ENCODE data around the gene GSTA4. TPM values are rescaled to one million over a fixed set of nuclear protein-coding genes. Genes with fewer than 3 reads are reported as not detected.

The GSTA4 gene
- total and polyA plus RNA-seq, 2 experiments from 2014 or later: 19.3 to 29.9 TPM

GRCh38 chr6:52933778-52934177 is 61.3 kb downstream of the GSTA4 start:
- Mint-ChIP-seq H3K27me3 (ENCODE audit: insufficient read depth, low read depth, poor library complexity) (no peaks in the 10 kb centered on the region), H3K36me3 (ENCODE audit: low read depth) (peaks cover 7% of the 10 kb centered on the region; the same call in 2 of the 3 replicates), H3K27ac (no peak overlapping the region), H3K4me1 (peaks cover 7% of the 10 kb centered on the region), H3K9me3 (peaks cover 12% of the 10 kb centered on the region; the same call in 2 of the 3 replicates), H3K4me3 (no peak overlapping the region)
- Histone ChIP-seq H3F3A (replicated peaks; ENCODE audit: low read depth) (no peaks in the 10 kb centered on the region), H3K9me2 (ENCODE audit: insufficient read depth) (0 out of 2 replicates have a peak, but pooled peaks cover 2% of the 10 kb centered on the region), H3K79me2 (replicated peaks; ENCODE audit: insufficient read depth) (no peaks in the 10 kb centered on the region), H3K4me3 (no peak overlapping the region), H2AFZ (no peak overlapping the region), H3K36me3 (ENCODE audit: insufficient read depth) (no peaks in the 10 kb centered on the region), H4K20me1 (replicated peaks; ENCODE audit: insufficient read depth) (no peaks in the 10 kb centered on the region), H3K4me1 (ENCODE audit: insufficient read depth) (0 out of 2 replicates have a peak, but pooled peaks cover 3% of the 10 kb centered on the region), H3K27me3 (ENCODE audit: insufficient read depth) (no peaks in the 10 kb centered on the region), H3K27ac (ENCODE audit: low read depth) (no peak overlapping the region), H3K4me2 (no peak overlapping the region)
- DNase-seq (ENCODE audit: low spot score) (no peak), ATAC-seq (no peak)
- TF ChIP-seq NANOG (IDR thresholded peaks at IDR 0.05; ENCODE audit: borderline replicate concordance): no peak
- TF ChIP-seq CREB1 (CRISPR knock-in tag; IDR thresholded peaks at IDR 0.05; ENCODE audit: low read depth): no peak
- no peak for TF ChIP-seq CTCF (conservative IDR thresholded peaks at IDR 0.05; ENCODE audit: low read depth in 2 of 2)
- TF ChIP-seq EZH2 (IDR thresholded peaks at IDR 0.05; ENCODE audit: low read depth, unreplicated experiment): no peak
- no peak for TF ChIP-seq EZH2phosphoT487 (IDR thresholded peaks at IDR 0.05; ENCODE audit: unreplicated experiment)
- TF ChIP-seq POLR2AphosphoS5 (IDR thresholded peaks at IDR 0.05; ENCODE audit: low read depth): no peak
- TF ChIP-seq REST (IDR thresholded peaks at IDR 0.05; ENCODE audit: unreplicated experiment): no peak
- TF ChIP-seq ZNF462 (CRISPR knock-in tag; IDR thresholded peaks at IDR 0.05): no peak
- no peak for TF ChIP-seq ZNF114 (CRISPR knock-in tag; IDR thresholded peaks at IDR 0.05)
- TF ChIP-seq JUNB (IDR thresholded peaks at IDR 0.05; ENCODE audit: unreplicated experiment): no peak
- TF ChIP-seq ETS1 (IDR thresholded peaks at IDR 0.05): no peak
- no peak for TF ChIP-seq ZNF331 (CRISPR knock-in tag; IDR thresholded peaks at IDR 0.05; ENCODE audit: low read depth)
